Calu3 (cell line): ENCODE measurements around the gene STAT5B. TPM values are rescaled to one million over a fixed set of nuclear protein-coding genes. Genes with fewer than 3 reads are reported as not detected.

Source experiments
- BruUV-seq: library from RNA; stranded (reverse); fragments of 400-500 nt; replicated peaks from 2 replicates; lab custom pipeline; 2021; lab: Mats Ljungman, UMichigan
- CTCF ChIA-PET: fragments of 300-600 bp; sonication (Branson Sonifier 250); formaldehyde crosslinking; loops from one replicate; lab custom pipeline; 2022; ENCODE audit warnings: antibody characterized with exemption; lab: Charles Lee
- DNase-seq: peaks from one replicate; pipeline ENCODE4 v3.0.0; 2022
- H3K27ac Mint-ChIP-seq: one replicate; pipeline ENCODE4 v1.8.0; 2022; ENCODE audit warnings: mixed read lengths; ENCODE audit not compliant: unreplicated experiment
- H3K27me3 Mint-ChIP-seq: one replicate; pipeline ENCODE4 v1.8.0; 2022; ENCODE audit warnings: mixed read lengths; ENCODE audit not compliant: unreplicated experiment
- H3K36me3 Mint-ChIP-seq: one replicate; pipeline ENCODE4 v1.8.0; 2022; ENCODE audit warnings: mild to moderate bottlenecking, moderate library complexity, mixed read lengths; ENCODE audit not compliant: insufficient read depth, unreplicated experiment
- H3K4me1 Mint-ChIP-seq: one replicate; pipeline ENCODE4 v1.8.0; 2022; ENCODE audit warnings: mild to moderate bottlenecking, low read depth, mixed read lengths; ENCODE audit not compliant: unreplicated experiment
- H3K4me3 Mint-ChIP-seq: one replicate; pipeline ENCODE4 v1.8.0; 2022; ENCODE audit warnings: mild to moderate bottlenecking, low read depth, moderate library complexity, mixed read lengths; ENCODE audit not compliant: unreplicated experiment
- H3K9me3 Mint-ChIP-seq: one replicate; pipeline ENCODE4 v1.8.0; 2022; ENCODE audit warnings: low read depth, mixed read lengths; ENCODE audit not compliant: unreplicated experiment
- intact Hi-C: fragments of 100-400 bp; cut with micrococcal nuclease; formaldehyde crosslinking; loops from one replicate; pipeline ENCODE4 v1.10.0; 2022; ENCODE audit not compliant: unreplicated experiment
- total RNA-seq: library from RNA; stranded (reverse); gene quantifications from 2 replicates; pipeline ENCODE4 v1.2.3, GENCODE V29; 2022
- TF ChIP-seq, protein P1 (sequence below): fragments of 200-600 bp; IDR thresholded peaks from one replicate; pipeline ENCODE4 v1.8.0; 2022; ENCODE audit warnings: antibody characterized with exemption; ENCODE audit not compliant: unreplicated experiment

The STAT5B gene
- total RNA-seq, 1 experiment from 2014 or later = 45.8 TPM

DNA sequence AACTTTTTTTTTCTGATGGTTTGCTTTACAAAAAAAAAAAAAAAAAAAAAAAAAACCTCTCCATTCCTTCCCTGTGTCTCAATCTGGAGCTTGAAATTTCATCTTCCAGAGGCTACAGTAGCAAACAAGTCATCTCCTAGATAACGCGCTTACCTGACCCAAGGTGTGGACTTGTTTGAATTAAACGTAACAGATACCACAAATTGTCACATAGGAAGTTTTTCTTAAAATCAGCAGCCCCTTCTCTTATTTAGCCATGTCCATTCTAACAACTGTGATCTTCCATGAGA, 2.0 kb downstream of the STAT5B start:
- Mint-ChIP-seq H3K27ac (no peak overlapping the region), H3K4me1 (peaks cover 39% of the 10 kb centered on the region), H3K36me3 (peaks cover 24% of the 10 kb centered on the region), H3K9me3 (no peaks in the 10 kb centered on the region), H3K4me3 (no peak overlapping the region), H3K27me3 (no peaks in the 10 kb centered on the region)
- DNase-seq = no peak
- TF ChIP-seq, protein P1, sequence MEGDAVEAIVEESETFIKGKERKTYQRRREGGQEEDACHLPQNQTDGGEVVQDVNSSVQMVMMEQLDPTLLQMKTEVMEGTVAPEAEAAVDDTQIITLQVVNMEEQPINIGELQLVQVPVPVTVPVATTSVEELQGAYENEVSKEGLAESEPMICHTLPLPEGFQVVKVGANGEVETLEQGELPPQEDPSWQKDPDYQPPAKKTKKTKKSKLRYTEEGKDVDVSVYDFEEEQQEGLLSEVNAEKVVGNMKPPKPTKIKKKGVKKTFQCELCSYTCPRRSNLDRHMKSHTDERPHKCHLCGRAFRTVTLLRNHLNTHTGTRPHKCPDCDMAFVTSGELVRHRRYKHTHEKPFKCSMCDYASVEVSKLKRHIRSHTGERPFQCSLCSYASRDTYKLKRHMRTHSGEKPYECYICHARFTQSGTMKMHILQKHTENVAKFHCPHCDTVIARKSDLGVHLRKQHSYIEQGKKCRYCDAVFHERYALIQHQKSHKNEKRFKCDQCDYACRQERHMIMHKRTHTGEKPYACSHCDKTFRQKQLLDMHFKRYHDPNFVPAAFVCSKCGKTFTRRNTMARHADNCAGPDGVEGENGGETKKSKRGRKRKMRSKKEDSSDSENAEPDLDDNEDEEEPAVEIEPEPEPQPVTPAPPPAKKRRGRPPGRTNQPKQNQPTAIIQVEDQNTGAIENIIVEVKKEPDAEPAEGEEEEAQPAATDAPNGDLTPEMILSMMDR = no peak
- CTCF ChIA-PET = interaction anchor here (0.6 kb wide), 1 partner anchor 850 kb away, joined by 4 read pairs; the partner anchor contains the start of gene KRT37
- no TSS peak for BruUV-seq
- intact Hi-C loops = loop anchor here (10.0 kb wide), 1 partner anchor 139 kb away; no protein-coding TSS in a partner anchor

DNA sequence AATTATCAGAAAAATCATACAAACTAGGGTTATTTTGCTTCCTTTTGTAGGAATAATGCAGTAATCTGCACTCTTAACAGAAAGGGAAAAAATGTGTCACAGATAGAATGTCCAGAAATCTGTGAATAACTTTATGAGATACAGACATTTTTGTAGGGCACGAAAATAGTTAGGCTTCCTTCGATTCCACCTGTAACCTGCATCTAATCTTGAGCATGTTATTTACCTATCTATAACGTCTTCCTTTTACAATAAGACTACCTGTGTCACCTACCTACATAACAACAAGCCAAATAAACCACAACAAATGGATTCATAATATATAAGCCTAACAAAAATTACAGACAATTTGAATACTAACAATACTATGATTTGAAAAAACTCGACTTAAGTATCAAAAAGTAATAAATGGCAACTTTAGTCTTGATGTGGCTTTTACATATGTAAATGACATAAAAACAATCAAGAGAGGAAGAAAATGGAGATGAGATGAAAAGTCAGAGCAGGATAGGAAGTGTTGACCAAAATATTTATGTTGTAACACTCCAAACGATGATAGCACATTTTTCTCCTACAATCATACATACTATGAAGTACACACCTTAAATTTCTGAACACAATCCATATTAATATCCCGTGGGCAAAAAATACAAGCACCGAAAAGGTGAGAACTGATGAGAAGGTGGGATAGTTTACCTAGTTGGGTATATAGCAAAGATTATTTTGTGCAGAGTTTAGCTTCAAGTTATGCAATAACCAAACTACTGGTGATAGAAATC, 2.5 kb downstream of the STAT5B start:
- intact Hi-C loops = loop anchor here (10.0 kb wide), 1 partner anchor 139 kb away; no protein-coding TSS in a partner anchor
- Mint-ChIP-seq H3K27ac (no peak overlapping the region), H3K27me3 (no peaks in the 10 kb centered on the region), H3K36me3 (peaks cover 24% of the 10 kb centered on the region), H3K9me3 (no peaks in the 10 kb centered on the region), H3K4me1 (peaks cover 39% of the 10 kb centered on the region), H3K4me3 (no peak overlapping the region)
- CTCF ChIA-PET = interaction anchor here (0.6 kb wide), 1 partner anchor 849 kb away, joined by 4 read pairs; the partner anchor contains the start of gene KRT37
- no peak for DNase-seq
- TF ChIP-seq, protein P1 = no peak
- TSS peak; percentile 20 for BruUV-seq

DNA sequence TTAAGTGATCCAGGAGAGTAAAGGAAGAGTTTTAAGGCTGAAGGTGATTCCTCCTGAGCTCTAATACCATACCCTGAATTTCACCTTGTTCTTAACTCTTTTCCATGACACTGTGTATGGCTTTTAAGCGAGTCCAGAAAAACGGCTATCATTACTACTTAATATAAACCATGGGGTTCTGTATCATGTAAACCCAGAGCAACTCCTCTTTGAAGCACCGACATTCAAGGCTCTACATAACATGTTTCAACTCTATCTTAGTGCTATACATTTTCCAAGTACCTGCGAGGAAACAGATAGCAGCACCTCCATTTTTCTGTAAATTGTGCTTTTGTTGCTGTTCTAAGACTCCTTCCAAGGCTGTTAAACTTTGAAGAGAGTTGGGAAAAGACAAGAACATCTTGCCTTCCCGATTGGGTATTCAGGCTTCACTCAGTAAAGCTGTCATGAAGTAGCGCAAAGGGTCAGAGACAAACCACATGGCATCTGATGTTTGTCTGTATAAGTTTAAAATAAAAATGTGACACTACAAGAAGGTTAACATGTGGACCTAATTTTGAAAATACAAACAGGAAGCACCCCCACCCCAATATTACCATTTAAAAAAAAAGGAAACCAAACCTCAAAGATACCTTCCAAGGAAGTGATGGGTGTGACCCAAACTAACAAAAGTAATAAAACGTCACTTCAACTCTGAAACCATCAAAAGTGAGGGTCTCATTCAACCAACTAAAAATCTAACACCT, 3.9 kb downstream of the STAT5B start:
- intact Hi-C loops = loop anchor here (10.0 kb wide), 1 partner anchor 138 kb away; no protein-coding TSS in a partner anchor

DNA sequence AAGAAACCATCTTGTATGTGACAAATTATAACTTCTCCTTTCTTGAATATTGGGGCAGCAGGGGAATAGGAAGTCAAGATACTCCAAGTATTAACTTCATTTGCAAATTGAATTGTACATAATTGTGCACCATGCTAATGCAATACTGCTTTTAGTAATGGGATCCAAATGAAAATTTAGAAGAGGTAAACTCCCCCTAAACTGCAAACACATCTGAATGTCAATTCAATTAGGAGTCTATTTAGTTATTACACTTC, 4.5 kb downstream of the STAT5B start:
- CTCF ChIA-PET = no interaction called here
- BruUV-seq = no TSS peak
- intact Hi-C loops = loop anchor here (10.0 kb wide), 1 partner anchor 137 kb away; no protein-coding TSS in a partner anchor
- Mint-ChIP-seq H3K27ac (no peak overlapping the region), H3K4me1 (peaks cover 26% of the 10 kb centered on the region), H3K27me3 (no peaks in the 10 kb centered on the region), H3K4me3 (no peak overlapping the region), H3K9me3 (no peaks in the 10 kb centered on the region), H3K36me3 (peaks cover 16% of the 10 kb centered on the region)
- TF ChIP-seq, protein P1 = no peak
- DNase-seq = no peak

More for the DNA sequence above, 3.9 kb downstream of the STAT5B start:
- no peaks in the 10 kb centered on the region for H3K9me3 Mint-ChIP-seq
- peaks cover 22% of the 10 kb centered on the region for H3K36me3 Mint-ChIP-seq
- no peak overlapping the region for H3K4me3 Mint-ChIP-seq
- BruUV-seq = no TSS peak
- DNase-seq = no peak
- CTCF ChIA-PET = no interaction called here
- H3K4me1 Mint-ChIP-seq = peaks cover 32% of the 10 kb centered on the region
- no peak overlapping the region for H3K27ac Mint-ChIP-seq
- TF ChIP-seq, protein P1 = no peak
- no peaks in the 10 kb centered on the region for H3K27me3 Mint-ChIP-seq
